Spleen (tissue), 7 donors: ENCODE measurements around the gene TSPAN14.

Experiments used
- CTCF ChIP-seq, 11 experiments: fragments of 200-600 bp in 7 of 11; fragments of 450-650 bp in 4 of 11; sonication (generic) in 4 of 11; IDR thresholded peaks in 8 of 11; conservative IDR thresholded peaks in 3 of 11; 1 replicate in 7 of 11; 2 replicates in 4 of 11; pipeline versions ENCODE4 v1.4.0 to v1.8.0; 2016 to 2021; ENCODE audit warnings: antibody characterized with exemption in 11 of 11, inconsistent platforms in 4 of 11, mild to moderate bottlenecking in 1 of 11
- POLR2A ChIP-seq, 3 donors: fragments of 450-650 bp; IDR thresholded peaks; one replicate each; pipeline ENCODE4 v1.5.1; 2017; ENCODE audit warnings: antibody characterized with exemption in 3 of 3, mild to moderate bottlenecking in 1 of 3
- POLR2AphosphoS5 ChIP-seq, 3 donors: sonication (generic); formaldehyde crosslinking; IDR thresholded peaks; one replicate each; pipeline ENCODE4 v1.5.1; 2017; ENCODE audit warnings: antibody characterized with exemption in 3 of 3
- donor health status: DM: no; HTN: no; CAD: no; lungs with moderate emphysema.
- donor health status: DM: no; HTN: no; CAD: no.
- donor health status: DM: no; HTN: no; CAD: no.

GRCh38 chr10:80442879-80443278 is 11.2 kb upstream of the TSPAN14 start:
- TF ChIP-seq CTCF (IDR thresholded peaks at IDR 0.05 in 8 of 11, conservative IDR thresholded peaks at IDR 0.05 in 3 of 11) (no peak), POLR2A (IDR thresholded peaks at IDR 0.05) (no peak), POLR2AphosphoS5 (IDR thresholded peaks at IDR 0.05) (no peak)
